Neural crest cell (in vitro differentiated cells): ENCODE results near the gene CHRDL2. TPM values are rescaled to one million over a fixed set of nuclear protein-coding genes. Genes with fewer than 3 reads are reported as not detected.
A peak's percentile ranks its signal among the peaks of the same experiment; 100 is the strongest.

Experiments used
- DNase-seq: peaks from one replicate; pipeline ENCODE4 v3.0.0; 2021; ENCODE audit warnings: low read depth, mixed read lengths, low spot score
- H3K27ac Mint-ChIP-seq: one replicate; pipeline ENCODE4 v1.8.0; 2021; ENCODE audit warnings: mild to moderate bottlenecking, mixed read lengths; ENCODE audit not compliant: unreplicated experiment
- H3K27me3 Mint-ChIP-seq: 2 replicates; pipeline ENCODE4 v1.8.0; 2021; ENCODE audit warnings: low read depth, mild to moderate bottlenecking, mixed read lengths
- H3K36me3 Mint-ChIP-seq: 2 replicates; pipeline ENCODE4 v1.8.0; 2021; ENCODE audit warnings: low read depth, mild to moderate bottlenecking, mixed read lengths
- H3K4me1 Mint-ChIP-seq: 2 replicates; pipeline ENCODE4 v1.8.0; 2021; ENCODE audit warnings: mixed read lengths
- H3K4me3 Mint-ChIP-seq: one replicate; pipeline ENCODE4 v1.8.0; 2021; ENCODE audit warnings: mild to moderate bottlenecking, mixed read lengths
- H3K9me3 Mint-ChIP-seq: 2 replicates; pipeline ENCODE4 v1.8.0; 2021; ENCODE audit warnings: mixed read lengths
- total RNA-seq: library from RNA; stranded (reverse); gene quantifications from 2 replicates; pipeline ENCODE4 v1.2.1, GENCODE V29; 2021
- TF ChIP-seq, protein P1 (sequence below): fragments of 200-600 bp; sonication (generic); conservative IDR thresholded peaks from 2 replicates; pipeline ENCODE4 v1.5.0; 2021; ENCODE audit warnings: antibody characterized with exemption, mild to moderate bottlenecking

CHRDL2 gene
- total RNA-seq, 1 donor from 2014 or later = 0.35 TPM

- peaks cover 17% of the 10 kb centered on the region for H3K4me1 Mint-ChIP-seq
- H3K9me3 Mint-ChIP-seq = no peaks in the 10 kb centered on the region
- DNase-seq = no peak
- H3K27me3 Mint-ChIP-seq = no peaks in the 10 kb centered on the region
- no peak overlapping the region for H3K27ac Mint-ChIP-seq
- H3K4me3 Mint-ChIP-seq = no peak overlapping the region
- H3K36me3 Mint-ChIP-seq = no peaks in the 10 kb centered on the region
- TF ChIP-seq, protein P1, sequence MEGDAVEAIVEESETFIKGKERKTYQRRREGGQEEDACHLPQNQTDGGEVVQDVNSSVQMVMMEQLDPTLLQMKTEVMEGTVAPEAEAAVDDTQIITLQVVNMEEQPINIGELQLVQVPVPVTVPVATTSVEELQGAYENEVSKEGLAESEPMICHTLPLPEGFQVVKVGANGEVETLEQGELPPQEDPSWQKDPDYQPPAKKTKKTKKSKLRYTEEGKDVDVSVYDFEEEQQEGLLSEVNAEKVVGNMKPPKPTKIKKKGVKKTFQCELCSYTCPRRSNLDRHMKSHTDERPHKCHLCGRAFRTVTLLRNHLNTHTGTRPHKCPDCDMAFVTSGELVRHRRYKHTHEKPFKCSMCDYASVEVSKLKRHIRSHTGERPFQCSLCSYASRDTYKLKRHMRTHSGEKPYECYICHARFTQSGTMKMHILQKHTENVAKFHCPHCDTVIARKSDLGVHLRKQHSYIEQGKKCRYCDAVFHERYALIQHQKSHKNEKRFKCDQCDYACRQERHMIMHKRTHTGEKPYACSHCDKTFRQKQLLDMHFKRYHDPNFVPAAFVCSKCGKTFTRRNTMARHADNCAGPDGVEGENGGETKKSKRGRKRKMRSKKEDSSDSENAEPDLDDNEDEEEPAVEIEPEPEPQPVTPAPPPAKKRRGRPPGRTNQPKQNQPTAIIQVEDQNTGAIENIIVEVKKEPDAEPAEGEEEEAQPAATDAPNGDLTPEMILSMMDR = no peak
These were observed 41.6 kb downstream of the CHRDL2 start for GRCh38 chr11:74689666-74690065.

DNA sequence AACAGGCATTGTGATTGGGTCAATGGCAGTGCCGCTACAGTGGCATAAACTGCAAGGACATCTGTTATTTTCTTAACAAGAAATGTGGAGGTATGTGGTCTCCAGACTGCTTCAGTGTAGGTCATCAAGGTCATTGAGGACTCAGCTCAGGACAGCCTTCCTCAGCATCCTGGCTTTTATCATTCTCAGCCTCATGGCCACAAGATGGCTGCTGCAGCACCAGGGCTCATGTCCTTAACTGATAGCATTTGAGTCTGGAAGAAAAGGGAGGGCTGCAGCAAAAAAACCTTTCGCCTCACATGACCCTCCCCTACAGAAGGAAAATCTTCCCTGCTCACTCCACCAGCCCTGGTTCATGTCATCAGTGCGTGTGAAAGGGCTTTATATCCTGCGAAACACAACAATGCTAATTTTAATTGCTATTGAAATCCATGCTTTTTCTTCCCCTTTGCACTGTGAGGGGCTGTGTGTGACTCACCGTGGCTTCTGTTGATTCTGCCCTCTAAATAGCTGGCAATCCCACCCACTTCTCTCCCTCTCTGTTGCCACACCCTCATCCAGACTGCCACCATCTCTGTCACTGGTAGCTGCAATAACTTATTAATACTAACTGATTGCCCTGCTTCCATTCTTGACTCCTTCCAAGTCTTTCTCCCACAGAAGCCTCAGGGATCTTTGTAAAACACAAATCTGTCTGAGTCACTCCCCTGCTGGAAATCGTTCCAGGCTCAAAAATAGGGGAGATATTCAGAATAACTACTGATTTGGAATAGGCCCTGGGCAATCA is 43.8 kb downstream of the CHRDL2 start:
- Mint-ChIP-seq H3K4me3 (no peak overlapping the region), H3K27ac (peak overlapping the region; percentile 13), H3K36me3 (no peaks in the 10 kb centered on the region), H3K4me1 (peaks cover 17% of the 10 kb centered on the region), H3K9me3 (no peaks in the 10 kb centered on the region), H3K27me3 (no peaks in the 10 kb centered on the region)
- DNase-seq = no peak
- TF ChIP-seq, protein P1 = no peak

DNA sequence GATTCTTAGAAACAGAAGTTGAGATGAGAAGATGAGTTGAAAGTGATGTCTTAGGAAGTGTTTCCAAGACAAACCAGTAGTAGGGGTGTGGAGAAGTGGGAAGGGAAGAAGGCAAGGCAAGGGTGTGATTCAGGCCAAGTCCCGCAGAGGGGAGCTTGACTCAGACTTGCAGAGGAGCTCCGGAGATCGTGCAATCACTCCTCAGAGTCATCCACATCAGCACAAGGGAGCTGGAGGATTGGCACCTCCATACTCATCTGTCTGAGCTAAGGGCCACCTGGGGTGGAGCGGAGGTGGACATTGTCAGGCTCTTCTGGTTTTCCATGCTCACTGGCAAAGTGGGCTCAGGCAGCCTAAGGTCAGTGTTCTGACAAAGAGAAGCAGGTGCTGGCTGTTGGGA is 44.4 kb downstream of the CHRDL2 start:
- Mint-ChIP-seq H3K9me3 (no peaks in the 10 kb centered on the region), H3K36me3 (no peaks in the 10 kb centered on the region), H3K4me3 (no peak overlapping the region), H3K27ac (no peak overlapping the region), H3K4me1 (peaks cover 17% of the 10 kb centered on the region), H3K27me3 (no peaks in the 10 kb centered on the region)
- TF ChIP-seq, protein P1 = no peak
- no peak for DNase-seq

- no peak for DNase-seq
- no peaks in the 10 kb centered on the region for H3K9me3 Mint-ChIP-seq
- H3K4me1 Mint-ChIP-seq = peaks cover 17% of the 10 kb centered on the region
- no peaks in the 10 kb centered on the region for H3K27me3 Mint-ChIP-seq
- no peaks in the 10 kb centered on the region for H3K36me3 Mint-ChIP-seq
- H3K27ac Mint-ChIP-seq = no peak overlapping the region
- TF ChIP-seq, protein P1 = no peak
- no peak overlapping the region for H3K4me3 Mint-ChIP-seq
These were observed 45.3 kb downstream of the CHRDL2 start for GRCh38 chr11:74685905-74686304.

- H3K36me3 Mint-ChIP-seq = no peaks in the 10 kb centered on the region
These were observed 45.9 kb downstream of the CHRDL2 start for GRCh38 chr11:74685338-74685737.

More at GRCh38 chr11:74685338-74685737, 45.9 kb downstream of the CHRDL2 start:
- DNase-seq = no peak
- Mint-ChIP-seq H3K27ac (no peak overlapping the region), H3K27me3 (no peaks in the 10 kb centered on the region), H3K4me1 (peaks cover 17% of the 10 kb centered on the region), H3K4me3 (no peak overlapping the region), H3K9me3 (no peaks in the 10 kb centered on the region)
- TF ChIP-seq, protein P1 = no peak
